Lower leg skin (tissue), 3 donors: ENCODE measurements around the gene RASAL1.

Experiments used
- CTCF ChIP-seq, 3 donors: fragments of 450-650 bp; IDR thresholded peaks; one replicate each; pipeline ENCODE4 v1.5.1; 2016; ENCODE audit warnings: antibody characterized with exemption in 3 of 3, mild to moderate bottlenecking in 3 of 3, moderate library complexity in 2 of 3
- POLR2A ChIP-seq, 2 donors: fragments of 450-650 bp; IDR thresholded peaks; one replicate each; pipeline ENCODE4 v1.6.1; 2016 to 2017; ENCODE audit warnings: antibody characterized with exemption in 2 of 2, mild to moderate bottlenecking in 1 of 2, moderate library complexity in 1 of 2

- TF ChIP-seq CTCF (IDR thresholded peaks at IDR 0.05): no peak
- TF ChIP-seq POLR2A (IDR thresholded peaks at IDR 0.05): no peak
These were observed 28.5 kb upstream of the RASAL1 start for GRCh38 chr12:113164014-113164413.
